Measurements from ENCODE around the gene TMEM91.
"Not testable (repeated sequence)": the region's sequence is repeated elsewhere in the genome, so short reads cannot be mapped to it uniquely, and the experiment has no call there.

TMEM91 gene

DNA sequence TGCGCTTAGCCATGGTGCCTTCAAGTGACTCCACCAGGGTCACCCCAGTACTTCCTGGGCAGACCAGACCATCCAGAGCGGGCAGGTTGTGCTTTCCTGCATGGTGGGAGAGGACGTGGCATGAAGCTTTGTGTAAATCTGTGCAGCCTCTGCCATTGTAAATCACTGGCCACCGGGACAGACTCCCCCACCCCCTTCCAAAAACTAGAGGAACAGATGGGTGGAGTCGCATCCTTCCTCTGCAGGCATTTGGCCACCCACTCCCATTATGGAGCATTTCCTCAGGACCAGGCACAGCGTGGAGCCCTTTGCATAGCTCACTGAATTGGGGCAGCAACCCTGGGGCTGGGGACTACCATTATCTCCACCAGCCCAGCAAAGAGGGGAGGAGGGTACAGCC, 29.4 kb downstream of the TMEM91 start:
- Histone ChIP-seq H3K79me2 (ENCODE audit: insufficient read depth, low read depth) (peaks cover 9% of the 10 kb centered on the region; the same call in 1 of the 2 replicates), H3K4me1 (ENCODE audit: low read depth, poor library complexity, severe bottlenecking) (peaks cover 43% of the 10 kb centered on the region), H3K9ac (no peak overlapping the region), H3K4me3 (IDR thresholded peaks at IDR 0.05; ENCODE audit: insufficient read depth, low read depth, low read length) (no peak overlapping the region), H2AFZ (ENCODE audit: low read depth) (no peak overlapping the region), H3K27ac (no peak overlapping the region), H4K20me1 (ENCODE audit: insufficient read depth) (no peaks in the 10 kb centered on the region), H3K4me2 (no peak overlapping the region), H3K36me3 (ENCODE audit: insufficient read depth) (no peaks in the 10 kb centered on the region), H3K27me3 (ENCODE audit: insufficient read depth, low read depth) (no peaks in the 10 kb centered on the region)
- no peak for TF ChIP-seq CTCF (conservative IDR thresholded peaks at IDR 0.05; ENCODE audit: low read depth, low read length)

DNA sequence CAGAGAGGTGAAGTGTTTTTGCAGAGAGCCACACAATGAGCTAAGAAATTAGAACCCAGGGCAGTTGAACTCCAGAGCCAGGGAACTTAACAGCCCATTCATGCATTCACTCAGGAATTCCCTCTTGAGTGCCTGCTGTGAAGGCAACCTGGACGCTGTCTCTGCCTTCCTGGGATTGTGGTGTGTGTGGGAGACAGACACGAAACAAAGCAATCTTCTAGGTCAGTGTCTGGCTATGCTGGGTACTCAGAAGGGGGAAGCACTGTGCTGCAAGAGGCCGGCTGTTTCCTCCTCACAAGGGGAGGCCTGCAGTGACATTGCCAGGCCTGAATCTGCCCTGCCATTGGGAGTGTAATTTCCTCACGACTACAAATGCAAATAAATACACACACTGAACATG, 30.9 kb downstream of the TMEM91 start:
- H4K20me1 ChIP-seq (ENCODE audit: insufficient read depth): no peaks in the 10 kb centered on the region
- H3K4me3 ChIP-seq (IDR thresholded peaks at IDR 0.05; ENCODE audit: insufficient read depth, low read depth, low read length): no peak overlapping the region
- peak overlapping the region; percentile 12; the same call in 1 of the 2 replicates for H3K27ac ChIP-seq
- peaks cover 55% of the 10 kb centered on the region for H3K4me1 ChIP-seq (ENCODE audit: low read depth, poor library complexity, severe bottlenecking)
- H2AFZ ChIP-seq (ENCODE audit: low read depth): no peak overlapping the region
- no peak overlapping the region; the same call in 1 of the 2 replicates for H3K4me2 ChIP-seq
- no peaks in the 10 kb centered on the region for H3K36me3 ChIP-seq (ENCODE audit: insufficient read depth)
- no peaks in the 10 kb centered on the region; the same call in 1 of the 2 replicates for H3K79me2 ChIP-seq (ENCODE audit: insufficient read depth, low read depth)
- H3K27me3 ChIP-seq (ENCODE audit: insufficient read depth, low read depth): no peaks in the 10 kb centered on the region
- H3K9ac ChIP-seq: no peak overlapping the region
- TF ChIP-seq CTCF (conservative IDR thresholded peaks at IDR 0.05; ENCODE audit: low read depth, low read length): no peak

DNA sequence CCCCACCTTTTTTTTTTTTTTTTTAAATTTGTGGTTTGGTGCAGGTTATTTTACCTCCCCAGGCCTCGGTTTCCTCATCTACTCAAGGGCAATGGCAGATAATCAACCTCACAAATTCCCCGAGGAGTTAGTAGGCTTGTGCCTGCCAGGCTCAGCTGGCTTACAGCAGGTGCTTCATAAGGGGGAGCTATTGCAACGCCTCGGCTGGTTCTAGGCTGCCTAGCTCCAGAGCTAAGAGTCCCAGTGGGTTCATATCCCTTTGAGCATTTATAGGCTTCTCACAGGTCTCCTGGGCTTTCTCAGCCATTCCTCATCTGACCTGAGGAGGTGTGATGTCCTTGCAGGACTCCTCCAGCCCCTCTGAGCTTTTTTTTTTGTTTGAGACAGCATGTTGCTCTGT, 31.9 kb downstream of the TMEM91 start:
- no peak overlapping the region; the same call in 1 of the 2 replicates for H3K9ac ChIP-seq
- no peaks in the 10 kb centered on the region for H4K20me1 ChIP-seq (ENCODE audit: insufficient read depth)
- no peaks in the 10 kb centered on the region for H3K36me3 ChIP-seq (ENCODE audit: insufficient read depth)
- no peak overlapping the region for H2AFZ ChIP-seq (ENCODE audit: low read depth)
- no peak for TF ChIP-seq CTCF (conservative IDR thresholded peaks at IDR 0.05; ENCODE audit: low read depth, low read length)
- H3K4me2 ChIP-seq: peak overlapping the region; percentile 88
- peaks cover 57% of the 10 kb centered on the region for H3K4me1 ChIP-seq (ENCODE audit: low read depth, poor library complexity, severe bottlenecking)
- H3K4me3 ChIP-seq (IDR thresholded peaks at IDR 0.05; ENCODE audit: insufficient read depth, low read depth, low read length): no peak overlapping the region
- H3K79me2 ChIP-seq (ENCODE audit: insufficient read depth, low read depth): no peaks in the 10 kb centered on the region; the same call in 1 of the 2 replicates
- H3K27ac ChIP-seq: peak overlapping the region; percentile 90
- H3K27me3 ChIP-seq (ENCODE audit: insufficient read depth, low read depth): no peaks in the 10 kb centered on the region

DNA sequence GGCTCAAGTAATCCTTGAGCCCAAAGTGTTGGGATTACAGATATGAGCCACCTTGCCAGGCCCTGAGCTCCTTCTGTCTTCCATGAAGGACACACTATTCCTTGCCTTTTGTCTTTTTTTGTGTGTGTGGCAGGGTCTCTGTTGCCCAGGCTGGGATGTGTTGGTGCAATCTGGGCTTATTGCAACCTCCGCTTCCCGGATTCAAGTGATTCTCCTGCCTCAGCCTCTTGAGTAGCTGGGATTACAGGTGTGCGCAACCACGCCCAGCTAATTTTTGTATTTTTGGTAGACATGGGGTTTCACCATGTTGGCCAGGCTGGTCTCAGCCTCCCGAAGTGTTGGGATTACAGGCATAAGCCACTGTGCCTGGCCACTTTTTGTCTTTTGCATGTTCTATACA, 32.5 kb downstream of the TMEM91 start:
- Histone ChIP-seq H3K4me2 (peak overlapping the region; percentile 88), H3K4me1 (ENCODE audit: low read depth, poor library complexity, severe bottlenecking) (peaks cover 62% of the 10 kb centered on the region), H3K9ac (peak overlapping the region; percentile 69; the same call in 1 of the 2 replicates), H3K27ac (peak overlapping the region; percentile 90)
- H3K27me3 ChIP-seq (ENCODE audit: insufficient read depth, low read depth); H3K4me3 ChIP-seq (IDR thresholded peaks at IDR 0.05; ENCODE audit: insufficient read depth, low read depth, low read length); H3K36me3 ChIP-seq (ENCODE audit: insufficient read depth); H2AFZ ChIP-seq (ENCODE audit: low read depth); H3K79me2 ChIP-seq (ENCODE audit: insufficient read depth, low read depth); H4K20me1 ChIP-seq (ENCODE audit: insufficient read depth): not testable (repeated sequence)

DNA sequence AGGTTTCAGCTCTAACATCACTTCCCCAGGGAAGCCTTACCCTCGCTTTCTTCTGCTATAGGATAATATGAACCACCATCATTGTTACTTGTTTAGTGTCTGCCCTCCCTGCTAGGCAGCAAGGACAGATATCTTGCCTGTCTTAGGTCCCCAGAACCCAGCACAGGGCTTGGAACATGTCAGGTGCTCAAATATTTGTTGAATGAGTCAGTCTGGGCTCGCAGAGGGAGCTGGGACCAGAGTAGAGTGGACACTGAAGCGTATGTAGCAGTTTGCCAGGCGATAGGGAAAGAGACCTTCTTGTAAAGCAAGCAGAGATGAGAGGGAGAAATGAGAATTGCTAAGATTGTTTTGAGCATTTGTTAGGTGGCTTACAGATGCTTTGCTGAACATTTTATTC, 33.0 kb downstream of the TMEM91 start:
- Histone ChIP-seq H2AFZ (ENCODE audit: low read depth) (peak overlapping the region; percentile 25; the same call in 1 of the 2 replicates), H3K36me3 (ENCODE audit: insufficient read depth) (no peaks in the 10 kb centered on the region), H3K27me3 (ENCODE audit: insufficient read depth, low read depth) (no peaks in the 10 kb centered on the region), H3K4me2 (peak overlapping the region; percentile 88), H3K4me3 (IDR thresholded peaks at IDR 0.05; ENCODE audit: insufficient read depth, low read depth, low read length) (no peak overlapping the region), H3K79me2 (ENCODE audit: insufficient read depth, low read depth) (no peaks in the 10 kb centered on the region; the same call in 1 of the 2 replicates), H3K27ac (peak overlapping the region; percentile 90), H3K4me1 (ENCODE audit: low read depth, poor library complexity, severe bottlenecking) (peaks cover 62% of the 10 kb centered on the region), H4K20me1 (ENCODE audit: insufficient read depth) (no peaks in the 10 kb centered on the region), H3K9ac (peak overlapping the region; percentile 69)
- no peak for TF ChIP-seq CTCF (conservative IDR thresholded peaks at IDR 0.05; ENCODE audit: low read depth, low read length)

All from KMS-11 (cell line).